Astrocyte (in vitro differentiated cells and primary cell): ENCODE data around the gene CUL1. TPM values are rescaled to one million over a fixed set of nuclear protein-coding genes. Genes with fewer than 3 reads are reported as not detected.

Experiments
- DNase-seq: peaks from one replicate; pipeline ENCODE4 v3.0.0-alpha.2; 2010; ENCODE audit warnings: low read depth
- FAIRE-seq: peaks from 2 replicates; lab custom pipeline; 2011; peaks lifted over from hg19 to GRCh38; lab: Jason Lieb, UNC
- H2AFZ ChIP-seq: 2 replicates; pipeline ENCODE4 v1.6.0; 2012; ENCODE audit warnings: low read depth, low read length, inconsistent platforms
- H3K27ac ChIP-seq: 2 replicates; pipeline ENCODE4 v1.5.1; 2011; ENCODE audit warnings: low read depth, low read length, inconsistent platforms
- H3K27me3 ChIP-seq: 2 replicates; pipeline ENCODE4 v1.6.0; 2011; ENCODE audit warnings: low read length, inconsistent platforms; ENCODE audit not compliant: insufficient read depth
- H3K36me3 ChIP-seq: 2 replicates; pipeline ENCODE4 v1.5.1; 2011; ENCODE audit warnings: low read length, inconsistent platforms; ENCODE audit not compliant: insufficient read depth
- H3K4me1 ChIP-seq: 2 replicates; pipeline ENCODE4 v1.5.1; 2011; ENCODE audit warnings: low read length, inconsistent platforms; ENCODE audit not compliant: insufficient read depth
- H3K4me2 ChIP-seq: 2 replicates; pipeline ENCODE4 v1.6.0; 2012; ENCODE audit warnings: low read length, inconsistent platforms
- H3K4me3 ChIP-seq: 2 replicates; pipeline ENCODE4 v1.5.1; 2011; ENCODE audit warnings: low read depth, mild to moderate bottlenecking, low read length, inconsistent platforms; ENCODE audit not compliant: insufficient read depth
- H3K79me2 ChIP-seq: 2 replicates; pipeline ENCODE4 v1.6.0; 2012; ENCODE audit warnings: mild to moderate bottlenecking, low read length, inconsistent platforms; ENCODE audit not compliant: insufficient read depth
- H3K9ac ChIP-seq: 2 replicates; pipeline ENCODE4 v1.6.0; 2012; ENCODE audit warnings: mild to moderate bottlenecking, low read length, inconsistent platforms
- H3K9me3 ChIP-seq: 2 replicates; pipeline ENCODE4 v1.5.1; 2012; ENCODE audit warnings: low read depth, mild to moderate bottlenecking, low read length, inconsistent platforms; ENCODE audit not compliant: insufficient read depth
- H4K20me1 ChIP-seq: 2 replicates; pipeline ENCODE4 v1.6.0; 2012; ENCODE audit warnings: low read length, inconsistent platforms; ENCODE audit not compliant: insufficient read depth
- H3K27ac Mint-ChIP-seq: one replicate; pipeline ENCODE4 v1.8.0; 2021; ENCODE audit warnings: mild to moderate bottlenecking, mixed read lengths; ENCODE audit not compliant: unreplicated experiment
- H3K27me3 Mint-ChIP-seq: one replicate; pipeline ENCODE4 v1.8.0; 2021; ENCODE audit warnings: low read depth, mixed read lengths; ENCODE audit not compliant: unreplicated experiment
- H3K36me3 Mint-ChIP-seq: one replicate; pipeline ENCODE4 v1.8.0; 2021; ENCODE audit warnings: low read depth, mixed read lengths; ENCODE audit not compliant: unreplicated experiment
- H3K4me1 Mint-ChIP-seq: one replicate; pipeline ENCODE4 v1.8.0; 2021; ENCODE audit warnings: low read depth, mixed read lengths; ENCODE audit not compliant: unreplicated experiment
- H3K4me3 Mint-ChIP-seq: one replicate; pipeline ENCODE4 v1.8.0; 2021; ENCODE audit warnings: mild to moderate bottlenecking, moderate library complexity, mixed read lengths; ENCODE audit not compliant: unreplicated experiment
- H3K9me3 Mint-ChIP-seq: one replicate; pipeline ENCODE4 v1.8.0; 2021; ENCODE audit warnings: mild to moderate bottlenecking, mixed read lengths; ENCODE audit not compliant: unreplicated experiment
- CTCF ChIP-seq: IDR thresholded peaks from 2 replicates; pipeline ENCODE4 v1.5.1; 2011; ENCODE audit warnings: low read depth, mild to moderate bottlenecking, inconsistent platforms, low read length, moderate library complexity; ENCODE audit not compliant: insufficient read depth
- EZH2 ChIP-seq: IDR thresholded peaks from 2 replicates; pipeline ENCODE4 v1.6.1; 2012; ENCODE audit warnings: mild to moderate bottlenecking, low read length, inconsistent platforms; ENCODE audit not compliant: insufficient read depth
- total RNA-seq: library from RNA; stranded (reverse); gene quantifications from 2 replicates; pipeline ENCODE4 v1.2.1, GENCODE V29; 2021

Gene CUL1
- total RNA-seq, 1 donor from 2014 or later, result 60.2 TPM

GRCh38 chr7:148783801-148784527 lies 85.3 kb downstream of the CUL1 start:
- H3K36me3 Mint-ChIP-seq, result peaks cover 13% of the 10 kb centered on the region
- Histone ChIP-seq H3K27me3 (no peaks in the 10 kb centered on the region), H3K4me1 (no peaks in the 10 kb centered on the region), H3K79me2 (no peaks in the 10 kb centered on the region), H3K4me3 (no peak overlapping the region), H3K36me3 (peaks cover 32% of the 10 kb centered on the region), H3K9ac (no peak overlapping the region), H3K4me2 (no peak overlapping the region), H3K27ac (no peak overlapping the region), H3K9me3 (no peaks in the 10 kb centered on the region), H4K20me1 (no peaks in the 10 kb centered on the region), H2AFZ (no peak overlapping the region)
- no peak for TF ChIP-seq EZH2
- TF ChIP-seq CTCF, result no peak
- no peak overlapping the region for H3K4me3 Mint-ChIP-seq
- FAIRE-seq (no peak), DNase-seq (no peak)
- H3K4me1 Mint-ChIP-seq, result no peaks in the 10 kb centered on the region
- H3K27me3 Mint-ChIP-seq, result no peaks in the 10 kb centered on the region
- no peak overlapping the region for H3K27ac Mint-ChIP-seq
- no peaks in the 10 kb centered on the region for H3K9me3 Mint-ChIP-seq

GRCh38 chr7:148787571-148788295 lies 89.0 kb downstream of the CUL1 start:
- Histone ChIP-seq H2AFZ (no peak overlapping the region), H3K4me3 (no peak overlapping the region), H3K27me3 (no peaks in the 10 kb centered on the region), H3K9me3 (no peaks in the 10 kb centered on the region), H3K9ac (no peak overlapping the region), H4K20me1 (no peaks in the 10 kb centered on the region), H3K4me1 (no peaks in the 10 kb centered on the region), H3K4me2 (no peak overlapping the region), H3K79me2 (no peaks in the 10 kb centered on the region), H3K36me3 (peaks cover 51% of the 10 kb centered on the region), H3K27ac (no peak overlapping the region)
- FAIRE-seq (no peak), DNase-seq (no peak)
- Mint-ChIP-seq H3K36me3 (peaks cover 17% of the 10 kb centered on the region), H3K4me3 (no peak overlapping the region), H3K27me3 (no peaks in the 10 kb centered on the region), H3K9me3 (no peaks in the 10 kb centered on the region), H3K4me1 (no peaks in the 10 kb centered on the region), H3K27ac (no peak overlapping the region)
- TF ChIP-seq CTCF, result no peak

- no peaks in the 10 kb centered on the region for H3K27me3 Mint-ChIP-seq
- FAIRE-seq, result no peak
- H3K36me3 ChIP-seq, result peaks cover 55% of the 10 kb centered on the region
Observed at GRCh38 chr7:148789220-148789619, 90.5 kb downstream of the CUL1 start.

More at GRCh38 chr7:148789220-148789619, 90.5 kb downstream of the CUL1 start:
- no peak for DNase-seq
- no peak for TF ChIP-seq CTCF
- TF ChIP-seq EZH2, result no peak
- H3K9ac ChIP-seq, result no peak overlapping the region
- Mint-ChIP-seq H3K4me3 (no peak overlapping the region), H3K4me1 (no peaks in the 10 kb centered on the region), H3K9me3 (no peaks in the 10 kb centered on the region), H3K36me3 (peaks cover 19% of the 10 kb centered on the region), H3K27ac (no peak overlapping the region)
- no peaks in the 10 kb centered on the region for H4K20me1 ChIP-seq
- H3K79me2 ChIP-seq, result no peaks in the 10 kb centered on the region
- no peak overlapping the region for H2AFZ ChIP-seq
- H3K4me3 ChIP-seq, result no peak overlapping the region
- no peak overlapping the region for H3K4me2 ChIP-seq
- H3K27me3 ChIP-seq, result no peaks in the 10 kb centered on the region
- H3K27ac ChIP-seq, result no peak overlapping the region
- H3K4me1 ChIP-seq, result no peaks in the 10 kb centered on the region
- H3K9me3 ChIP-seq, result no peaks in the 10 kb centered on the region
